ENCODE measurements around the gene RASA3. TPM values are rescaled to one million over a fixed set of nuclear protein-coding genes. Genes with fewer than 3 reads are reported as not detected.

The RASA3 gene
- total RNA-seq, 1 donor from 2014 or later = 25.4 TPM

DNA sequence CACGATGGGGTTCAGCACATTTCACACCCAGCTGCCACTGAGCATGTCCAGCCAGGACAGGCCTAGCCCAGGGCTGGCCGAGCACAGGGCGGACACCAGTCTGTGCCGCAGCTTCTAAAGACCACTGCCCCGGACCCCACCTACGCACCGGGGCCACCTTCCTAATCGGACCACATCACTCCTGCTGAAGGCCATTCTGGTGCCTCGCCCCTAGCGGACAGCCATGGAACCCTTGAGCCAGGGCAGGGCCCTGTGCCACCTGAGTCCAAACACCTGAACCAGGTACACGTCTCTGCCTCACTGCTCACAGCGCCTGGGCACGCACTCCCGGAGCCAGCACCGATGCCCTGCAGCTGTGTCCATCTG, 150.1 kb downstream of the RASA3 start:
- H3K4me3 ChIP-seq (ENCODE audit: low read depth, low read length) = no peak overlapping the region
- H3K36me3 ChIP-seq (ENCODE audit: control insufficient read depth, insufficient read depth, low read length) = peaks cover 3% of the 10 kb centered on the region
- H3K27me3 ChIP-seq (ENCODE audit: control insufficient read depth, insufficient read depth, low read length) = no peaks in the 10 kb centered on the region
- TF ChIP-seq, protein P1, sequence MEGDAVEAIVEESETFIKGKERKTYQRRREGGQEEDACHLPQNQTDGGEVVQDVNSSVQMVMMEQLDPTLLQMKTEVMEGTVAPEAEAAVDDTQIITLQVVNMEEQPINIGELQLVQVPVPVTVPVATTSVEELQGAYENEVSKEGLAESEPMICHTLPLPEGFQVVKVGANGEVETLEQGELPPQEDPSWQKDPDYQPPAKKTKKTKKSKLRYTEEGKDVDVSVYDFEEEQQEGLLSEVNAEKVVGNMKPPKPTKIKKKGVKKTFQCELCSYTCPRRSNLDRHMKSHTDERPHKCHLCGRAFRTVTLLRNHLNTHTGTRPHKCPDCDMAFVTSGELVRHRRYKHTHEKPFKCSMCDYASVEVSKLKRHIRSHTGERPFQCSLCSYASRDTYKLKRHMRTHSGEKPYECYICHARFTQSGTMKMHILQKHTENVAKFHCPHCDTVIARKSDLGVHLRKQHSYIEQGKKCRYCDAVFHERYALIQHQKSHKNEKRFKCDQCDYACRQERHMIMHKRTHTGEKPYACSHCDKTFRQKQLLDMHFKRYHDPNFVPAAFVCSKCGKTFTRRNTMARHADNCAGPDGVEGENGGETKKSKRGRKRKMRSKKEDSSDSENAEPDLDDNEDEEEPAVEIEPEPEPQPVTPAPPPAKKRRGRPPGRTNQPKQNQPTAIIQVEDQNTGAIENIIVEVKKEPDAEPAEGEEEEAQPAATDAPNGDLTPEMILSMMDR (IDR thresholded peaks at IDR 0.05; ENCODE audit: insufficient read depth, low read length, poor library complexity, severe bottlenecking) = no peak
- DNase-seq (ENCODE audit: low read depth) = no peak

DNA sequence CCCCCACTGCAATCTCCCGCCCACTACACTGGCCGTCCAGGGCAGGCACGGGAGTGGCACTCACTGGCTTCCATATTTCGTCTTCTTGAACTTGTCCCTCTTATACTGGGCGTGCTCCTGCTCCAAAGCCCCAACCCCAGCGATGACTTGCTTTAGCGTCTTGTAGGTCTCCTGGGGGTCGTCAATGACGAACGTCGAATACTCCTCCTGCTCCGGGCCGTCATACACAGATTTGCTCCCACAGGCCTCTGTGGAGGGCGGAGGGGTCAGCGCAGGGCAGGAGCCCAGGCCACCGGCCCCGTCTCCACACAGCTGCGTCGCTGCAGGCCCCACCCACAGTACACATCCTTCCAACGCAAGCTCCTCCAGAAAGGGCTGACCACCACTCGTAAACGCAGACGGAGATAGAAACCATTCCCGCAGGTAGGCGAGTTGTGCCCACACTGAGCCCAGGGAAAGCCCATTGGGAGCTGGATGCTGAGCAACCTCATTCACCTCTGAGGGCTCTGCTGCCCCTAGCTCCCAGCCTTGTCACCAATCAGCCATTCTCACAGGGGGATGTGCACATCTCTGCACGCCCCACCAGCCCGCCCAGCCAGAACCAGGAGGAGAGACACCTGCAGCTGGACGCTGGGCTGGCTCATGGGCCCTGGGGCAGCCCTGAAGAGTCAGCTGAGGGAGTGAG, 150.7 kb downstream of the RASA3 start:
- Histone ChIP-seq H3K36me3 (ENCODE audit: control insufficient read depth, insufficient read depth, low read length) (peaks cover 3% of the 10 kb centered on the region), H3K27me3 (ENCODE audit: control insufficient read depth, insufficient read depth, low read length) (no peaks in the 10 kb centered on the region), H3K4me3 (ENCODE audit: low read depth, low read length) (no peak overlapping the region)
- TF ChIP-seq, protein P1 (IDR thresholded peaks at IDR 0.05; ENCODE audit: insufficient read depth, low read length, poor library complexity, severe bottlenecking) = no peak
- DNase-seq (ENCODE audit: low read depth) = no peak

DNA sequence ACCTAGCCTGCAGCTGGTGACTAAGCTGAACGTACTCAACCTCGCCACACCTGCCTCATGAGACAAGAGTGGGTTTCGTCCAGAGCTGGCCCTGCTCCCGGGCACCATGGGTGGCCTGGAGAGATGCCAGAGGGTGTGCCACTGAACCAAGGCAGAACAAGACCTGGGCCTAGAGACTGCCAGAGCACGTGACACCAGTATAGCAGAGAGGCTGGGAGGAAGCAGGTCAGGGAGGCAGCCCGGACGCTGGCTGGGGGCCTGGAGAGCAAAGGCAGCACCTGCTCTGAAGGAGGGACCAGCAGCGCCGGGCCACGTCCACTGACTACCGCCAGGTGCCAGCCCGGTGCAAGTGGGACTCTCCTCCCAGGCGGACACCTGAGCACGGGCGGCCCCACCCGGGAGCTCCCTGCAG, 151.2 kb downstream of the RASA3 start:
- Histone ChIP-seq H3K36me3 (ENCODE audit: control insufficient read depth, insufficient read depth, low read length) (peaks cover 3% of the 10 kb centered on the region), H3K4me3 (ENCODE audit: low read depth, low read length) (no peak overlapping the region), H3K27me3 (ENCODE audit: control insufficient read depth, insufficient read depth, low read length) (no peaks in the 10 kb centered on the region)
- peak; percentile 42 for DNase-seq (ENCODE audit: low read depth)
- TF ChIP-seq, protein P1 (IDR thresholded peaks at IDR 0.05; ENCODE audit: insufficient read depth, low read length, poor library complexity, severe bottlenecking) = no peak

DNA sequence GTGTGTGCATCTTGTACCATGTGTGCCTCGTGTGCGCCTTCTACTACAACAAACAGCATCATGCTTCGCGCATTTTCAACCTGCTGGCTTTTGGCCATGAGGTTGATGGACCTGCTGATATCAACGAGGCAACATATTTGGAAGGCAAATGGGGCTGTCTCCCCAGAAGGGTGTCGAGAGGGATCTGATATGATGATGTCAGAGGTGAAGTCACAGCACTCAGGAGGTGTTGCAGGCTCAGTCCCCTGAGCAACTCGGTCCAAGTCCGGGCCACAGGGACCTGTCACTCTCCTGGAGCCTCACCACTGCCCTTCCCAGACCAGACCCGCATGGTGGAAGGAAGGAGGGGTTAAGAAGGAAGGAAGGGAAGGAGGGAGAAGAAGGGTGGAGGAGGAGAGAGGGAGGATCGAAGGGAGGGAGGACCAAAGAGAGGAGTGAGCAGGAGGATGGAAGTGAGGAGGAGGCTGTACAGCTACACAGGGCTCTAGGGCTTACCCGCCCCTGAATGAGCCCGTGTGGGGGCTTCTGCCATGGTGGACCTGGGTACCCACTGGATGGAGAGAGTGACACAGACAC, 151.8 kb downstream of the RASA3 start:
- TF ChIP-seq, protein P1 (IDR thresholded peaks at IDR 0.05; ENCODE audit: insufficient read depth, low read length, poor library complexity, severe bottlenecking) = no peak
- no peaks in the 10 kb centered on the region for H3K27me3 ChIP-seq (ENCODE audit: control insufficient read depth, insufficient read depth, low read length)
- H3K36me3 ChIP-seq (ENCODE audit: control insufficient read depth, insufficient read depth, low read length) = peaks cover 3% of the 10 kb centered on the region
- no peak overlapping the region for H3K4me3 ChIP-seq (ENCODE audit: low read depth, low read length)
- DNase-seq (ENCODE audit: low read depth) = no peak

DNA sequence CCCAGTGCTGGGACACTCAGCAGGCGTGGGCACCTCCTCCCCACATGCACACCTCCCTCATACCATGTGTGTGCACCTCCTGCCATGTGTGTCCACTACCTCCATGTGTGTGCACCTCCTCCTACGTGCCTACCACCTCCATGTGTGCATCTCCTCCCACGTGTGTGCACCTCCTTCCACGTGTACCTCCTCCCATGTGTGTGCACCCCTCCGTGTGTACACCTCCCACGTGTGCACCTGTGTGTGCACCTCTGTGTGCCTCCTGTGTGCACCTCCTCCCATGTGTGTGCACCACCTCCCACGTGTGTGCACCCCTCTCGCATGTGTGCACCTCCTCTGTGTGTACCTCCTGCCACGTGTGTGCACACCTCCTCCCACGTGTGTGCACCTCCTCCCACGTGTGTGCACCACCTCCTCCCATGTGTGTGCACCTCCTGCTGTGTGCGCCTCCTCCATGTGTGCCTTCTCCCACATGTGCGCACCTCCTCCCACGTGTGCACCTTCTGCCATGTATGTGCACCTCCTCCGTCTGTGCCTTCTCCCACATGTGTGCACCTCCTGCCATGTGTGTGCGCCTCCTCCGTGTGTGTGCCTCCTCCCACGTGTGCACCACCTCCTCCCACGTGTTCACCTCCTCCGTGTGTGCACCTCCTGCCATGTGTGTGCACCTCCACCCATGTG, 152.5 kb downstream of the RASA3 start:
- DNase-seq (ENCODE audit: low read depth) = no peak
- TF ChIP-seq, protein P1 (IDR thresholded peaks at IDR 0.05; ENCODE audit: insufficient read depth, low read length, poor library complexity, severe bottlenecking) = no peak
- Histone ChIP-seq H3K27me3 (ENCODE audit: control insufficient read depth, insufficient read depth, low read length) (no peaks in the 10 kb centered on the region), H3K4me3 (ENCODE audit: low read depth, low read length) (no peak overlapping the region), H3K36me3 (ENCODE audit: control insufficient read depth, insufficient read depth, low read length) (peaks cover 3% of the 10 kb centered on the region)
